ENCODE results near the gene DGKD. TPM values are rescaled to one million over a fixed set of nuclear protein-coding genes. Genes with fewer than 3 reads are reported as not detected.

The DGKD gene
- total RNA-seq, 1 experiment from 2014 or later, result 41.4 TPM

DNA sequence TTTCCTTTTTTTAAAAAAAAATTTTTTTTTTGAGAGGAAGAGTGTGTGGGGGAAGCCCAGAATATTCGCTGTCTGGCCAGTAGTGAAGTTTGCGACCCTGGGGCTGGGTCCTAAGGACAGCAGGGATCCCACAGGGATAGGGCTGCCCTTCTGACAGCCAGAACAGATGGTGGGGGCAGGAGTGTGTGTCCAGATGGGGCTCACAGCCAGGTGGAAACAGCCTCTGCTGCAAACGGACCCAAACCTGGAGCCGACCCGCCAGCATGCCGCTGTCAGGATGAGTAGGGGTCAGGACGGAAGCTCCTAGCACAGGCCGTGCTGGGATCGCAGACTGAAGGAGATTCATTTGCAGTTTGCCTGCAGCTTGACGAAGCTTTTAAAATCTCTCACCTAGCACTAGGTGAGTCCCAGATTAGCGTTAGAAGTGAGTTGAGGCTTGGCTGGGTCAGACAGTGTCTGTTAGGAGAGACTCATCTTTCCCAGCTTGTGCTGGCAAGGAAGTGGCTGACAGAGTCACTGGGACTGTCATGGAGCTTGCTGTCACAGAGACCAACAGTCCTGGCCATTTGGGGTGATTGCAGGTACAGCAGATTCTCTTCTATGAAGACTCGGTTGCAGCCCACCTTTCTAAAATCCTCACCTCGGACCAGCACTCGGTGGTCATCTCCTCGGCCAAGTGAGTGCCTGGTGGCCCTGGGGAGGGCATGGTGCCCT, 93.4 kb downstream of the DGKD start (continued):
- TF ChIP-seq, protein P1, sequence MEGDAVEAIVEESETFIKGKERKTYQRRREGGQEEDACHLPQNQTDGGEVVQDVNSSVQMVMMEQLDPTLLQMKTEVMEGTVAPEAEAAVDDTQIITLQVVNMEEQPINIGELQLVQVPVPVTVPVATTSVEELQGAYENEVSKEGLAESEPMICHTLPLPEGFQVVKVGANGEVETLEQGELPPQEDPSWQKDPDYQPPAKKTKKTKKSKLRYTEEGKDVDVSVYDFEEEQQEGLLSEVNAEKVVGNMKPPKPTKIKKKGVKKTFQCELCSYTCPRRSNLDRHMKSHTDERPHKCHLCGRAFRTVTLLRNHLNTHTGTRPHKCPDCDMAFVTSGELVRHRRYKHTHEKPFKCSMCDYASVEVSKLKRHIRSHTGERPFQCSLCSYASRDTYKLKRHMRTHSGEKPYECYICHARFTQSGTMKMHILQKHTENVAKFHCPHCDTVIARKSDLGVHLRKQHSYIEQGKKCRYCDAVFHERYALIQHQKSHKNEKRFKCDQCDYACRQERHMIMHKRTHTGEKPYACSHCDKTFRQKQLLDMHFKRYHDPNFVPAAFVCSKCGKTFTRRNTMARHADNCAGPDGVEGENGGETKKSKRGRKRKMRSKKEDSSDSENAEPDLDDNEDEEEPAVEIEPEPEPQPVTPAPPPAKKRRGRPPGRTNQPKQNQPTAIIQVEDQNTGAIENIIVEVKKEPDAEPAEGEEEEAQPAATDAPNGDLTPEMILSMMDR (IDR thresholded peaks at IDR 0.05), result no peak
- TF ChIP-seq FOXP1 (CRISPR knock-in tag; IDR thresholded peaks at IDR 0.05; ENCODE audit: borderline replicate concordance) (no peak), ZBTB21 (CRISPR knock-in tag; IDR thresholded peaks at IDR 0.05; ENCODE audit: borderline replicate concordance) (no peak), SMAD3 (CRISPR knock-in tag; IDR thresholded peaks at IDR 0.05; ENCODE audit: borderline replicate concordance) (no peak), NFYB (CRISPR knock-in tag; conservative IDR thresholded peaks at IDR 0.05; ENCODE audit: low read depth) (no peak), NR3C1 (CRISPR knock-in tag; conservative IDR thresholded peaks at IDR 0.05; ENCODE audit: low read depth) (no peak), TEAD4 (CRISPR knock-in tag; IDR thresholded peaks at IDR 0.05) (no peak), SP1 (CRISPR knock-in tag; conservative IDR thresholded peaks at IDR 0.05) (no peak), ZNF138 (CRISPR knock-in tag; conservative IDR thresholded peaks at IDR 0.05) (no peak)
- TF ChIP-seq, protein P2, sequence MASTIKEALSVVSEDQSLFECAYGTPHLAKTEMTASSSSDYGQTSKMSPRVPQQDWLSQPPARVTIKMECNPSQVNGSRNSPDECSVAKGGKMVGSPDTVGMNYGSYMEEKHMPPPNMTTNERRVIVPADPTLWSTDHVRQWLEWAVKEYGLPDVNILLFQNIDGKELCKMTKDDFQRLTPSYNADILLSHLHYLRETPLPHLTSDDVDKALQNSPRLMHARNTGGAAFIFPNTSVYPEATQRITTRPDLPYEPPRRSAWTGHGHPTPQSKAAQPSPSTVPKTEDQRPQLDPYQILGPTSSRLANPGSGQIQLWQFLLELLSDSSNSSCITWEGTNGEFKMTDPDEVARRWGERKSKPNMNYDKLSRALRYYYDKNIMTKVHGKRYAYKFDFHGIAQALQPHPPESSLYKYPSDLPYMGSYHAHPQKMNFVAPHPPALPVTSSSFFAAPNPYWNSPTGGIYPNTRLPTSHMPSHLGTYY (CRISPR knock-in tag; IDR thresholded peaks at IDR 0.05), result no peak
- TF ChIP-seq, protein P3, sequence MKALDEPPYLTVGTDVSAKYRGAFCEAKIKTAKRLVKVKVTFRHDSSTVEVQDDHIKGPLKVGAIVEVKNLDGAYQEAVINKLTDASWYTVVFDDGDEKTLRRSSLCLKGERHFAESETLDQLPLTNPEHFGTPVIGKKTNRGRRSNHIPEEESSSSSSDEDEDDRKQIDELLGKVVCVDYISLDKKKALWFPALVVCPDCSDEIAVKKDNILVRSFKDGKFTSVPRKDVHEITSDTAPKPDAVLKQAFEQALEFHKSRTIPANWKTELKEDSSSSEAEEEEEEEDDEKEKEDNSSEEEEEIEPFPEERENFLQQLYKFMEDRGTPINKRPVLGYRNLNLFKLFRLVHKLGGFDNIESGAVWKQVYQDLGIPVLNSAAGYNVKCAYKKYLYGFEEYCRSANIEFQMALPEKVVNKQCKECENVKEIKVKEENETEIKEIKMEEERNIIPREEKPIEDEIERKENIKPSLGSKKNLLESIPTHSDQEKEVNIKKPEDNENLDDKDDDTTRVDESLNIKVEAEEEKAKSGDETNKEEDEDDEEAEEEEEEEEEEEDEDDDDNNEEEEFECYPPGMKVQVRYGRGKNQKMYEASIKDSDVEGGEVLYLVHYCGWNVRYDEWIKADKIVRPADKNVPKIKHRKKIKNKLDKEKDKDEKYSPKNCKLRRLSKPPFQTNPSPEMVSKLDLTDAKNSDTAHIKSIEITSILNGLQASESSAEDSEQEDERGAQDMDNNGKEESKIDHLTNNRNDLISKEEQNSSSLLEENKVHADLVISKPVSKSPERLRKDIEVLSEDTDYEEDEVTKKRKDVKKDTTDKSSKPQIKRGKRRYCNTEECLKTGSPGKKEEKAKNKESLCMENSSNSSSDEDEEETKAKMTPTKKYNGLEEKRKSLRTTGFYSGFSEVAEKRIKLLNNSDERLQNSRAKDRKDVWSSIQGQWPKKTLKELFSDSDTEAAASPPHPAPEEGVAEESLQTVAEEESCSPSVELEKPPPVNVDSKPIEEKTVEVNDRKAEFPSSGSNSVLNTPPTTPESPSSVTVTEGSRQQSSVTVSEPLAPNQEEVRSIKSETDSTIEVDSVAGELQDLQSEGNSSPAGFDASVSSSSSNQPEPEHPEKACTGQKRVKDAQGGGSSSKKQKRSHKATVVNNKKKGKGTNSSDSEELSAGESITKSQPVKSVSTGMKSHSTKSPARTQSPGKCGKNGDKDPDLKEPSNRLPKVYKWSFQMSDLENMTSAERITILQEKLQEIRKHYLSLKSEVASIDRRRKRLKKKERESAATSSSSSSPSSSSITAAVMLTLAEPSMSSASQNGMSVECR (CRISPR knock-in tag; IDR thresholded peaks at IDR 0.05; ENCODE audit: borderline replicate concordance), result no peak

DNA sequence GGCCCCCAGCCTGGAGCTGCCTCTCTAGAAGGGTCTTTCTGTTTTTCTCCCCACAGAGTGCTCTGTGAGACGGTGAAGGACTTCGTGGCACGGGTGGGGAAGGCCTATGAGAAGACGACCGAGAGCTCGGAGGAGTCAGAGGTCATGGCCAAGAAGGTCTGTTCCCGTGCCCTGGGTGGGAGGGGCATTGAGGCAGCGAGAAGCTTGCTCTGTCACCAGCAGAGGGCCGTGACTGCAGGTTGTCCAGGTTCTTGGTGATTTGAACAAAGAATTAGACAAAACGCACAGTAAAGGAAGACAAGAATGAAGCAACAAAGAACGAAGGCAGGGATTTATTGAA, 93.9 kb downstream of the DGKD start:
- Mint-ChIP-seq H3K4me1 (peaks cover 8% of the 10 kb centered on the region), H3K4me3 (no peak overlapping the region), H3K9me3 (no peaks in the 10 kb centered on the region), H3K36me3 (peaks cover 23% of the 10 kb centered on the region), H3K27me3 (ENCODE audit: low read depth) (no peaks in the 10 kb centered on the region), H3K27ac (no peak overlapping the region)
- peak; percentile 42 for DNase-seq (ENCODE audit: low spot score)
- CTCF ChIA-PET, result interaction anchor here (0.7 to 2.4 kb wide), 30 partner anchors 9 to 465 kb away, joined by 3 to 30 read pairs (median 6); partner anchors contain the start of genes DGKD, UGT1A5 and USP40
- peak; percentile 41 for ATAC-seq
- POLR2A ChIA-PET, result no interaction called here
- TF ChIP-seq, protein P4, sequence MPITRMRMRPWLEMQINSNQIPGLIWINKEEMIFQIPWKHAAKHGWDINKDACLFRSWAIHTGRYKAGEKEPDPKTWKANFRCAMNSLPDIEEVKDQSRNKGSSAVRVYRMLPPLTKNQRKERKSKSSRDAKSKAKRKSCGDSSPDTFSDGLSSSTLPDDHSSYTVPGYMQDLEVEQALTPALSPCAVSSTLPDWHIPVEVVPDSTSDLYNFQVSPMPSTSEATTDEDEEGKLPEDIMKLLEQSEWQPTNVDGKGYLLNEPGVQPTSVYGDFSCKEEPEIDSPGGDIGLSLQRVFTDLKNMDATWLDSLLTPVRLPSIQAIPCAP (CRISPR knock-in tag; IDR thresholded peaks at IDR 0.05), result no peak
- no peak for TF ChIP-seq RORB (CRISPR knock-in tag; IDR thresholded peaks at IDR 0.05)
- TF ChIP-seq, protein P5, sequence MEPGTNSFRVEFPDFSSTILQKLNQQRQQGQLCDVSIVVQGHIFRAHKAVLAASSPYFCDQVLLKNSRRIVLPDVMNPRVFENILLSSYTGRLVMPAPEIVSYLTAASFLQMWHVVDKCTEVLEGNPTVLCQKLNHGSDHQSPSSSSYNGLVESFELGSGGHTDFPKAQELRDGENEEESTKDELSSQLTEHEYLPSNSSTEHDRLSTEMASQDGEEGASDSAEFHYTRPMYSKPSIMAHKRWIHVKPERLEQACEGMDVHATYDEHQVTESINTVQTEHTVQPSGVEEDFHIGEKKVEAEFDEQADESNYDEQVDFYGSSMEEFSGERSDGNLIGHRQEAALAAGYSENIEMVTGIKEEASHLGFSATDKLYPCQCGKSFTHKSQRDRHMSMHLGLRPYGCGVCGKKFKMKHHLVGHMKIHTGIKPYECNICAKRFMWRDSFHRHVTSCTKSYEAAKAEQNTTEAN (CRISPR knock-in tag; IDR thresholded peaks at IDR 0.05), result no peak
- no peak for TF ChIP-seq FOXJ3 (CRISPR knock-in tag; IDR thresholded peaks at IDR 0.05; ENCODE audit: borderline replicate concordance)
- TF ChIP-seq MXD4 (CRISPR knock-in tag; IDR thresholded peaks at IDR 0.05; ENCODE audit: borderline replicate concordance), result no peak
- no peak for TF ChIP-seq SMAD4 (CRISPR knock-in tag; IDR thresholded peaks at IDR 0.05)
- no peak for TF ChIP-seq TCF7 (CRISPR knock-in tag; IDR thresholded peaks at IDR 0.05; ENCODE audit: low read depth)
- TF ChIP-seq, protein P6, sequence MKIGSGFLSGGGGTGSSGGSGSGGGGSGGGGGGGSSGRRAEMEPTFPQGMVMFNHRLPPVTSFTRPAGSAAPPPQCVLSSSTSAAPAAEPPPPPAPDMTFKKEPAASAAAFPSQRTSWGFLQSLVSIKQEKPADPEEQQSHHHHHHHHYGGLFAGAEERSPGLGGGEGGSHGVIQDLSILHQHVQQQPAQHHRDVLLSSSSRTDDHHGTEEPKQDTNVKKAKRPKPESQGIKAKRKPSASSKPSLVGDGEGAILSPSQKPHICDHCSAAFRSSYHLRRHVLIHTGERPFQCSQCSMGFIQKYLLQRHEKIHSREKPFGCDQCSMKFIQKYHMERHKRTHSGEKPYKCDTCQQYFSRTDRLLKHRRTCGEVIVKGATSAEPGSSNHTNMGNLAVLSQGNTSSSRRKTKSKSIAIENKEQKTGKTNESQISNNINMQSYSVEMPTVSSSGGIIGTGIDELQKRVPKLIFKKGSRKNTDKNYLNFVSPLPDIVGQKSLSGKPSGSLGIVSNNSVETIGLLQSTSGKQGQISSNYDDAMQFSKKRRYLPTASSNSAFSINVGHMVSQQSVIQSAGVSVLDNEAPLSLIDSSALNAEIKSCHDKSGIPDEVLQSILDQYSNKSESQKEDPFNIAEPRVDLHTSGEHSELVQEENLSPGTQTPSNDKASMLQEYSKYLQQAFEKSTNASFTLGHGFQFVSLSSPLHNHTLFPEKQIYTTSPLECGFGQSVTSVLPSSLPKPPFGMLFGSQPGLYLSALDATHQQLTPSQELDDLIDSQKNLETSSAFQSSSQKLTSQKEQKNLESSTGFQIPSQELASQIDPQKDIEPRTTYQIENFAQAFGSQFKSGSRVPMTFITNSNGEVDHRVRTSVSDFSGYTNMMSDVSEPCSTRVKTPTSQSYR (CRISPR knock-in tag; IDR thresholded peaks at IDR 0.05), result no peak
- TF ChIP-seq EMX1 (CRISPR knock-in tag; IDR thresholded peaks at IDR 0.05), result no peak
- TF ChIP-seq, protein P7, sequence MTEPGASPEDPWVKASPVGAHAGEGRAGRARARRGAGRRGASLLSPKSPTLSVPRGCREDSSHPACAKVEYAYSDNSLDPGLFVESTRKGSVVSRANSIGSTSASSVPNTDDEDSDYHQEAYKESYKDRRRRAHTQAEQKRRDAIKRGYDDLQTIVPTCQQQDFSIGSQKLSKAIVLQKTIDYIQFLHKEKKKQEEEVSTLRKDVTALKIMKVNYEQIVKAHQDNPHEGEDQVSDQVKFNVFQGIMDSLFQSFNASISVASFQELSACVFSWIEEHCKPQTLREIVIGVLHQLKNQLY (CRISPR knock-in tag; IDR thresholded peaks at IDR 0.05), result no peak
- no peak for TF ChIP-seq MYBL2 (CRISPR knock-in tag; IDR thresholded peaks at IDR 0.05)
- no peak for TF ChIP-seq TP53 (CRISPR knock-in tag; IDR thresholded peaks at IDR 0.05)
- no peak for TF ChIP-seq JAZF1 (CRISPR knock-in tag; IDR thresholded peaks at IDR 0.05)
